Endometrium (tissue), 2 donors: Measurements from ENCODE around the gene KCNK7.

ENCODE experiments used
- FAIRE-seq: peaks from 2 replicates; lab custom pipeline; 2012; peaks lifted over from hg19 to GRCh38; lab: Jason Lieb, UNC
- donor health status: control.
- donor health status: control.

KCNK7 gene

DNA sequence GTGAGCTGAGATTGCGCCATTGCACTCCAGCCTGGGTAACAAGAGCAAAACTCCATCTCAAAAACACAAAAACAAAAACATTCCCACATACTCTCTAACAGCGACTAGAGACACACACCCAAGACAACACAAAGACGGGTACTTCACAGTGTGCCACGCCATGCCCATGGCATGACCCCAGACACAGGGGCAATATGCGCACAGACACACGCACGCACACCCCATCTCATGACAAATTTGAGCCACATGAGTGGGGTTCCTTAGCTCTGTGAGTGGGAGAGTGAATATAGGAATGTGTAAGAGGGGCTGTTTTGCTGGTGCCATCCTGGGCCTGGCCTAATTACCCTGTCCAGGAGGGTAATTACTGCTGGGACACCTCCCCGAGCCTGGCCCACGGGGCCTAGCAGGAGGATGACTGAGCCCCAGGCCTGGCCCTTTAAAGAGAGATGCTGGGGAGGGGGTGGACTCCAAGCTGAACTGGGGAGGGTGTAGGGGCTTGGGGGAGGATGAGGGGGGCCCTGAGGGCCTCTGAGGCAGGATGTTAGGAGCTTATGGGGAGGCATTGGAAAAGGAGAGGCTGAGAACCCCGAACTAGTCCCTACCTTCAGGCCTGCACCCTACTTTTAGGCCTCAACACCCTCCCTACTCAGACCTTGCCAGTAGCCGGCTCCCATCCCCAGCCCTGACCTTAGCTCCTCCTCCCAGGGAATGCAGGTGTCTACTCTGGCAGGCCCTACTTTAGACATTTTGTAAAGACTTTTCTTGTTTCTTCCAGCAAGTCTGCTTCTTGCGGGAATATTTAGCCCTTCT, 38.9 kb downstream of the KCNK7 start:
- no peak for FAIRE-seq

GRCh38 chr11:65555693-65556231, 39.8 kb downstream of the KCNK7 start:
- no peak for FAIRE-seq

DNA sequence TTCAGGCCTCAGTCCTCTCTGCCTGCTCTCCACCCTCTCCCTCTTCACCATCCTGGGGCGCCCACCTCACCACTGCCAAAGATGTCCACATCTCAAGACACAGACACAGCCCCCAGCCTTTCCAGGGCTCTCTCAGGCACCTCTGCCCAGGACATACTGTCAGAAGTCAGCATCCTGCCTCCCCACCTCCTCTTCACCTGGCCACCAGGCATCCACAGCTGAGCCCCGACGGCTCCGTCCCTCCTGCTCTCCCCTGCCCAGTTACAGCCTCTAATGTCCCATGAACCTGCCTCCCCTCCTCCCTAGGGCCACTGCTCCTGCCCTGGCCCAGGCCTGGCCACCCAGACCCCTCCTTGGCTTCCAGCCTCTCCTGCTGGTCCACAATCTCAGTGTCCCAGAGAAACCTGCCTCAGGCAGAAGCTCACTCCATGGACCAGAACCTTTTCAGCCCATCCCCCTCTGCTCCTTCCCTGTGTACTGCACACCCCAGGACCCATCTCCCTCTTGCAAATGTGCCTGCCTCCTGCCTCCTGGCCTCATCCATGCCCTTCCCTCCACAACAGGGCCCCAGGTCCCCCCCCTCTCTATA, 40.7 kb downstream of the KCNK7 start:
- no peak for FAIRE-seq

DNA sequence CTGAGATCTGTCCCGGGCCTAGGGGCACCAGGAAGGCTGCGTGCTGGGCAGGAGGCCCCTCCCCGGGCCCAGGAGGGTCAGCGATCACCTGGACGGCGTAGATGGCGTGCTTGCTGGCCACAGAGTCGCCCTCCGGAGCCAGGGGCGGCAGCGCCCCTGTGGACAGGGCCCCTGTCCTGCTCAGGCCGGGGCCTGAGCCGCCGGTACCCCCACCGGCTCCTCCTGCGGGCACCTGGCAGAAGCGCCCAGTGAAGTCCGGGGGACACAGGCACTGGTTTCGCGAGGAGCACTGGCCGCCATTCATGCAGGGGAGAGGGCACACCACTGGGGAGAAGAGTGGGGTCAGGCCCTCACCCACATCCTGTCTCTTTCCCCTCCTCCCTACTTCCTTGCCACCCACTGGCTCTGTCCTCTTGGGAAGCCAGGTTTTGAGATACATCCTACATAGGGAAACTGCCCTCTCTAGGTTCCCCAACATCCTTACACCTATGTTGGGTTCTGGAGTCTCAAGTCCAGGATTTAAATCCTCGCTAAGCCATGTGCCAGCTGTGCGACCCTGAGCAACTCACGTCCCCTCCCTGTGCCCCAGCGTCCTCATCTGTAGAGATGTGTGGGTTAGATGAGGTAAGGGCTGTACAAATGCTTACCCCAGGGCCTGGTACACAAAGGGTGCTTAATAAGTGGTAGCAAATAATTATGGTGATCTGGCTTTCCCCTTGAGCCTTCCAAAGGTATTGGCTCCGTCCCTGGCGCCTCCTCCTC, 41.4 kb downstream of the KCNK7 start:
- no peak for FAIRE-seq

GRCh38 chr11:65553301-65554001, 42.1 kb downstream of the KCNK7 start:
- FAIRE-seq, result no peak

DNA sequence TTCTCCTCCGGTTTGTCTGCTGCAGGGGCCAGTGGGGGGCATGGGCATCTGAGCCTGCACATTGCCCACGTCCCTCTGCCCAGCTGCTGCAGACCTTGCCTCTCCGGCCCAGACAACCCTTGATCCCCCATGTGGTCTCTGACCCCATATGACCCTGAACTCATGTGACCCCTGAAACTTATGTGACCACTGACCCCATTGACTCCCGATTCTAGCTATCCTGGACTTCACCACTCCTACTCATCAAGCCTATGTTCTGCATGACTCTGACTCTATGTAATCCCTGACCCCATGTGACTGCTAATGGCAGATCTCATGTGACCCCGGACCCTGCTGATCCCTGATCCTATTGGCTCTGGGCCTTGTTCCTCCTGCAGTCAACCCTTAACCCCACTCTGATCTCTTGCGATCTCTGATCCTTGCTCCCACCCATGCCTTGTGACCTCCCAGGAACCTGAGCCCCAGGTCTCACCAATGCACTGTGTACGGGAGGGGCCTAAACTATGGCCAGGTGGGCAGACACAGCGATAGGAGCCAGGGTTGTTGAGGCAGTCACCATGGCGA, 43.1 kb downstream of the KCNK7 start:
- no peak for FAIRE-seq

DNA sequence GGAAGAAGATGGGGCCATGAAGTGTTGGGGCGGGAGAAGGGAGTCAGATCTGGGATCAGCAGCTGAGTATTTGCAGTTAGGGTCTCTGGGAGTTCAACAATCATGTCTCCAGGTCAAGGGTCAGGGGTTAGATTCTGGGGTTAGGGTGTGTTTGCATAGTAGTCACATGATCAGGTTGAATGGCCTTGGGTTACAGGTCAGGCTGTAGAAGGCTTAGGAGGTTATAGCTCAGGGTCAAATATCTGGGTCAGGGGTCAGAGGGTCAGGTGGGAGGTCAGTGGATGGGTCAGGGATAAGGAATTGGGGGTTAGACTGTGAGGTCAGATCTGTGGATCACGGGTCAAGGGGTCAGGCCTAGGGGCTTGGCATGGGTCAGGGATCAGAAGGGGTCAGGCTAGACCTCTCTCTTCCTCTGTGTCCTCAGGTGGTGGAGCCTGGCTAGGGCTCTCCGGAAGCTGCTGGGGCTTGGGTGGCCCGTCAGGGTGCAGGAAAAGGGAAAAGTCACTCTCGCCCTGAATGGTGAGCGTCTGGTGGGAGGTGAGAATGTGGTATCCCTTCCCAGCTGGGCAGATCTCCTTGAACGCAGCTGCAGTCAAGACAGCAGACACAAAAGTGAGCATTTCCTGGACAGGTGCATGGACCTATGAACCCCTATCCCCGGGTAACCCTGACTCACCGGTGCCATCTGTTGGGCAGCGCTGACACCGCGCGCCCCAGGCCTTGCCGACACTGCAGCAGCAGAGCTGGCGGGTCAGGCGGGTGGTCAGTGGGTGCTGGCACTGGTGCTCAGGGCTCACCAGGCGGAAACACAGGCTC, 43.8 kb downstream of the KCNK7 start:
- FAIRE-seq, result no peak

DNA sequence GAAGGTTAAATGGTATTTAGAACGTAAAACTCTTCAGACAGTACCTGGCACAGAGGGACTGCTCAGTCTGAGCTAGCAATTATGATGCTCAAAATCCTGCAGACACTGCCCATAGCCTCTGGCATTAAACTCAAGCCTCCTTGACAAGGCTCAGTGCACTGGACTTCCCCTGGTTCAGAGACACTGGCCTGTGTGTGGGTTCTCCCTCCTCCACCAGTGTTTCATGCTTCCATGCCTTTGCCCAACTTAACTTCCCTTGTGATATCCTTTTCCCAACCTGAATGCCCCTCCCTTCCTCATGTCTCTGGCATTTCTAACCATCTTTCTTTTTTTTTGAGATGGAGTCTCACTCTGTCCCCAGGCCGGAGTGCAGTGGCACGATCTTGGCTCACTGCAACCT, 46.5 kb downstream of the KCNK7 start:
- no peak for FAIRE-seq

- no peak for FAIRE-seq
Measured at GRCh38 chr11:65548395-65548794, 47.2 kb downstream of the KCNK7 start.

GRCh38 chr11:65547446-65548125, 48.0 kb downstream of the KCNK7 start:
- no peak for FAIRE-seq

DNA sequence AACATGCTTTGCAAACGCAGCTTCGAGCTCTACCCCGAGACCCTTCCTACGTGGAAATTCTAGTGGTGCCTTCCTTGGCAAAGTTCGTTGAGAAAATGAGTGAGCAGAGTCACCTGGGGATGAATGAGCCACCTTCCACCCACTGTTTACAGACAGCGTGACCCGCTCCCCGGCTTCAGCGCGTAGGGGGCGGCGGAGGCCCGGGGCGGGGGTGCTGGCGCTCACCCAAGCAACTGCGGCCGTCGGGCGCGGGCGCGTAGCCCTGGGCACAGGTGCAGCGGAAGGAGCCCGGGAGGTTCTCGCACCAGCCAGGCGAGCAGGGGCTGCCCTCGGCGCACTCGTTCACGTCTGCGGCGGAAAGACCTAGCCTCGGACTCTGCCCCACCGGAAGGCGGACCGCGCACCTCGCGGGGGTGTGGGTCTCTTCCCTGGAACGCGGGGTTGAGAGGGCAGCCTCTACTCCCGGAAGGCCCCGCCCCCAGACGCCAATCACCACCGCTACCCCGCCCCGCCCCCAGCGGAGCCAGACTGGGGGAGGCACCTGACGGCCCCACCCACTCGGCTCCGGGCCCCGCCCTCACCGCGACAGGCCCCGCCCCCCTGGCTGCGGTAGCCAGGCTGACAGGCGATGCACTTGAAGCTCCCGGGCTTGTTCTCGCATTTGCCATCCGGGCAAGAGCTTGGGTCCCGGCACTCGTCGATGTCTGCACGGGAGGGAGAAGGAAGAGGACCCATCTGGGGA, 49.2 kb downstream of the KCNK7 start:
- no peak for FAIRE-seq

GRCh38 chr11:65545853-65546216, 49.8 kb downstream of the KCNK7 start:
- FAIRE-seq, result no peak
